ENCODE measurements around the gene ACOXL. TPM values are rescaled to one million over a fixed set of nuclear protein-coding genes. Genes with fewer than 3 reads are reported as not detected.

ACOXL gene
- total RNA-seq, 1 donor from 2014 or later: 0.58 TPM

DNA sequence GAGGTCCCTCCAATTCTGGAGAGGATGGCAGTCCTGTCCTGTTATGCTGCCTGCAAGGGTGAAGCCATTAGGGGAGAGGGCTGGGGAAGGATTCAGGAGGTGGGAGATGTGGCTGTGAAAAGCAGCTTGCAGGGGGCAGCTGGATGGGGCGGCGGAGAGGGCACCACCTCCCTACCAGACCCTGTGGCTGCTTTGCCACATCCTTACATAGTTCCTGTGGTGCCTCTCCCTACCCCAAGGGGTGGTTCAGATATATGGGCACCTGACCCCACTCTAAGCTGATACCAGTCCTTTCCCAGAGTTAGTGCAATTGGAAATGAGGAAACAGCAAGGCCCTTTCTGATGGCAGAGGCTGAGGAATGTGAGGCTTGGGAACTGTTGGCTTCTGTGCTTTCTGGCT, 6.1 kb upstream of the ACOXL start:
- TF ChIP-seq, protein P1, sequence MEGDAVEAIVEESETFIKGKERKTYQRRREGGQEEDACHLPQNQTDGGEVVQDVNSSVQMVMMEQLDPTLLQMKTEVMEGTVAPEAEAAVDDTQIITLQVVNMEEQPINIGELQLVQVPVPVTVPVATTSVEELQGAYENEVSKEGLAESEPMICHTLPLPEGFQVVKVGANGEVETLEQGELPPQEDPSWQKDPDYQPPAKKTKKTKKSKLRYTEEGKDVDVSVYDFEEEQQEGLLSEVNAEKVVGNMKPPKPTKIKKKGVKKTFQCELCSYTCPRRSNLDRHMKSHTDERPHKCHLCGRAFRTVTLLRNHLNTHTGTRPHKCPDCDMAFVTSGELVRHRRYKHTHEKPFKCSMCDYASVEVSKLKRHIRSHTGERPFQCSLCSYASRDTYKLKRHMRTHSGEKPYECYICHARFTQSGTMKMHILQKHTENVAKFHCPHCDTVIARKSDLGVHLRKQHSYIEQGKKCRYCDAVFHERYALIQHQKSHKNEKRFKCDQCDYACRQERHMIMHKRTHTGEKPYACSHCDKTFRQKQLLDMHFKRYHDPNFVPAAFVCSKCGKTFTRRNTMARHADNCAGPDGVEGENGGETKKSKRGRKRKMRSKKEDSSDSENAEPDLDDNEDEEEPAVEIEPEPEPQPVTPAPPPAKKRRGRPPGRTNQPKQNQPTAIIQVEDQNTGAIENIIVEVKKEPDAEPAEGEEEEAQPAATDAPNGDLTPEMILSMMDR (IDR thresholded peaks at IDR 0.05; ENCODE audit: insufficient read depth, low read length, poor library complexity, severe bottlenecking): no peak
- Histone ChIP-seq H3K4me3 (ENCODE audit: low read depth, low read length) (no peak overlapping the region), H3K27me3 (ENCODE audit: control insufficient read depth, insufficient read depth, low read length) (peaks cover 18% of the 10 kb centered on the region), H3K36me3 (ENCODE audit: control insufficient read depth, insufficient read depth, low read length) (no peaks in the 10 kb centered on the region)
- no peak for DNase-seq (ENCODE audit: low read depth)

DNA sequence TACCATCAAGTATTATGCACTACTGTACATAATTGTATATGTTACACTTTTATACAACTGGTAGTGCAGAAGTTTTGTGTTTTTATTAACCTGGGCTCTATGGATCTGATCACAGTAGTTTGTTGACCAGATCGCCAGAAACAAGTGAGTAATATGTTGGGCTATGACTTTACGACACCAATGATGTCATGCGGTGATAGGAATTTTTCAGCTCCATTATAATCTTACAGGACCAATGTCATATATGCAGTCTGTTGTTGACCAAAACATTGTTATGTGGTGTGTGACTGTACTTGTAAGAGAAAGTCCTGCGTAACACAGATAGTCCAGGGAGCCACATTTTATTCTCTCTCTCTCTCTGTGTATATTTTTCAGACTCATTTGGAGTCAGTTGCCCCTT, 4.5 kb upstream of the ACOXL start:
- no peak for DNase-seq (ENCODE audit: low read depth)
- Histone ChIP-seq H3K27me3 (ENCODE audit: control insufficient read depth, insufficient read depth, low read length) (peaks cover 35% of the 10 kb centered on the region), H3K36me3 (ENCODE audit: control insufficient read depth, insufficient read depth, low read length) (no peaks in the 10 kb centered on the region), H3K4me3 (ENCODE audit: low read depth, low read length) (no peak overlapping the region)
- TF ChIP-seq, protein P1 (IDR thresholded peaks at IDR 0.05; ENCODE audit: insufficient read depth, low read length, poor library complexity, severe bottlenecking): no peak

DNA sequence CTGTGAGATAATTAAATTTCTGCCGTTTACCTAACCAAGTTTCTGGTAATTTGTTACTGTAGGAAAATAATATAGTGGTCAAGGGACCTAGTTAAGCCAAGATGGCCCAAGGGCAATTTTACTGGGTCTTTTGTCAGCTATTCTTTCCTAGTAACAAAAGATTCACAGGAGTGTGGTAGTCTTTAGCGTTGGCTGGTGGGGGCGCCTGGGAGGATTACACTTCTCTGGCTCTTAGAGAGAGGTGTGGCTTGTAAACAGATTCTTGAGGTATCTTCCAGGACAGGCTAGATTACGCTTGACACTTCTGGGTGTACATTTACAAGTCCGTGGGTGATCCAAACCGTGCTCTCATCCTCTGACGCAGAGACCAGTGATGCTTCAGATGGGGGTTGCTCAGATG, 3.3 kb upstream of the ACOXL start:
- H3K27me3 ChIP-seq (ENCODE audit: control insufficient read depth, insufficient read depth, low read length): peaks cover 40% of the 10 kb centered on the region
- H3K36me3 ChIP-seq (ENCODE audit: control insufficient read depth, insufficient read depth, low read length): no peaks in the 10 kb centered on the region
- TF ChIP-seq, protein P1 (IDR thresholded peaks at IDR 0.05; ENCODE audit: insufficient read depth, low read length, poor library complexity, severe bottlenecking): no peak
- DNase-seq (ENCODE audit: low read depth): no peak
- no peak overlapping the region for H3K4me3 ChIP-seq (ENCODE audit: low read depth, low read length)

DNA sequence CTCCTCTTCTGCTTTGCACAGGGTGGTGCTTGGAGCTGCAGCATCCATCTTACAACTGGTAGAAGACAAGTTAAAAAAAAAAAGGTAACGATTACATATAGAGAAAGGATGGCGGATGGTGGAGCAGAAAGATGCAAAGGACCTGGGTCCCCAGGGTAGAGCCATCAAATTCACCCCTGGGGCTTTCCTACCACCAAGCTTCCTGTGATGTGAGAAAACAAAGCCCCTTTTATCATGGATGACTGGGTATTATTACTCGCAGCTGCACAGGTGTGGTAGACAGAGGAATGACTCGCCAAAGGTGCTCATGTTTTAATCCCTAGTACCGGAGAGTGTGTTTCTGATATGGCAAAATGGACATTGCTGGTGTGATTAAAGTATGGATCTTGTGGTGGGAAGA, 1.3 kb upstream of the ACOXL start:
- H3K36me3 ChIP-seq (ENCODE audit: control insufficient read depth, insufficient read depth, low read length): no peaks in the 10 kb centered on the region
- TF ChIP-seq, protein P1 (IDR thresholded peaks at IDR 0.05; ENCODE audit: insufficient read depth, low read length, poor library complexity, severe bottlenecking): no peak
- no peak overlapping the region for H3K4me3 ChIP-seq (ENCODE audit: low read depth, low read length)
- no peak for DNase-seq (ENCODE audit: low read depth)
- H3K27me3 ChIP-seq (ENCODE audit: control insufficient read depth, insufficient read depth, low read length): peaks cover 47% of the 10 kb centered on the region

DNA sequence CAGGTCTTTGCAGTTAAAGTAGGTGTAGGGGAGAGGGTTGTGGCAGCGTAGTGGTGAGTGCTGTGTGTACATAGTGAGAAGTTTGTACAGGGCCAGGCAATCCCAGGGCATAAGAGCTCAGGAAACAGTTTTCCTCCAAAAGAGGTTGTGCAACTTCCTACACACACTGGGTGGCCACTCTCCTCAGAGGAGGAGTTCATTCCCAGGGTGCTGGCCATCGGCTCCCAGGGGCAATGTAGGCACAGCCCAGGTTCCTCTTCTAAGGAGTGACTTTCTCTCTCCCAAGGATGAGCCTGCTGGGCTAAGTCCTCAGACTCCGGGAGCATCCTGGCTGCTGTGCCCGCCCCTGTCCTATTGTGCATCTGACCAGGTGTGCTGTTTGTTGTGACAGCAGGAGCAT, 3.0 kb downstream of the ACOXL start:
- TF ChIP-seq, protein P1 (IDR thresholded peaks at IDR 0.05; ENCODE audit: insufficient read depth, low read length, poor library complexity, severe bottlenecking): no peak
- no peaks in the 10 kb centered on the region for H3K36me3 ChIP-seq (ENCODE audit: control insufficient read depth, insufficient read depth, low read length)
- H3K27me3 ChIP-seq (ENCODE audit: control insufficient read depth, insufficient read depth, low read length): peaks cover 50% of the 10 kb centered on the region
- H3K4me3 ChIP-seq (ENCODE audit: low read depth, low read length): no peak overlapping the region
- DNase-seq (ENCODE audit: low read depth): no peak

DNA sequence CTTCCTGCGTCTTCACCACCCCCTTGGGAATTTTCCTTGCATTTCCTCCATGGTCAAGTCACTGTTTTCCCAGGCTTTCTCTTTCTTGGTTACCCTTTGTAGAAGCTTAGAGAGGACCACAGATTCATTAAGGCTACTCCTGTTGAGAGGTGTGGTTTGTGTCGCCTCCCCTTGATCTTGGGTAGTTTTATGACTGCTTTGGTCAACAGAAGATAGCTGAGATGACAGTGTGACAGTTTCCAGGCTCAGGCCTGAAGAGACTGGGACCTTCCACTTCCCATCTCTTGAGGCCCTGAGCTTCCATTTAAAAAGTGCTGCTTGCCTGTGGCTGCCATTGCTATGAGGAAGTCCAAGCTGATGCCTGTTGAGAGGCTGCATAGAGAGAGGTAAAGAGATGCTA, 5.4 kb downstream of the ACOXL start:
- TF ChIP-seq, protein P1 (IDR thresholded peaks at IDR 0.05; ENCODE audit: insufficient read depth, low read length, poor library complexity, severe bottlenecking): no peak

More for the DNA sequence above, 5.4 kb downstream of the ACOXL start:
- Histone ChIP-seq H3K36me3 (ENCODE audit: control insufficient read depth, insufficient read depth, low read length) (no peaks in the 10 kb centered on the region), H3K27me3 (ENCODE audit: control insufficient read depth, insufficient read depth, low read length) (peaks cover 26% of the 10 kb centered on the region), H3K4me3 (ENCODE audit: low read depth, low read length) (no peak overlapping the region)
- DNase-seq (ENCODE audit: low read depth): no peak

Data from kidney epithelial cell (primary cell).